OCI-LY1 (cell line): ENCODE data around the gene PTPRJ.

Experiments
- CTCF ChIP-seq: fragments of 200-600 bp; sonication (generic), shearing (Covaris generic); IDR thresholded peaks from 2 replicates; pipeline ENCODE4 v1.5.1; 2017; ENCODE audit warnings: mild to moderate bottlenecking, antibody characterized with exemption, low read length, moderate library complexity, mixed read lengths
- EZH2 ChIP-seq: fragments of 200-600 bp; sonication (generic), shearing (Covaris generic); IDR thresholded peaks from 2 replicates; pipeline ENCODE4 v1.8.0; 2017; ENCODE audit warnings: borderline replicate concordance, mixed run types, mild to moderate bottlenecking, antibody characterized with exemption, low read length, moderate library complexity, mixed read lengths

- TF ChIP-seq CTCF, result no peak
- no peak for TF ChIP-seq EZH2
These were observed 119.6 kb downstream of the PTPRJ start for GRCh38 chr11:48099916-48100446.
